ENCODE measurements around the gene GALNT11.

GALNT11 gene

GRCh38 chr7:152130658-152131590 lies 105.5 kb downstream of the GALNT11 start:
- Histone ChIP-seq H3K4me3 (ENCODE audit: insufficient read length, low read depth) (no peak overlapping the region), H3K9me3 (ENCODE audit: insufficient read depth, low read length) (no peaks in the 10 kb centered on the region), H3K9ac (ENCODE audit: insufficient read length, low read depth) (no peak overlapping the region), H3K36me3 (ENCODE audit: insufficient read depth, insufficient read length, low read length) (peaks cover 37% of the 10 kb centered on the region), H3K4me1 (ENCODE audit: insufficient read depth, insufficient read length) (no peaks in the 10 kb centered on the region), H3K27me3 (ENCODE audit: insufficient read depth, insufficient read length) (no peaks in the 10 kb centered on the region)
- no peak for DNase-seq (ENCODE audit: low read depth, low spot score)
- TF ChIP-seq YY1 (IDR thresholded peaks at IDR 0.05; ENCODE audit: insufficient read depth, insufficient read length): no peak
- TF ChIP-seq ZNF274 (IDR thresholded peaks at IDR 0.05; ENCODE audit: low read depth, low read length): no peak
- TF ChIP-seq SUZ12 (IDR thresholded peaks at IDR 0.05; ENCODE audit: extremely low read depth, insufficient read depth, insufficient read length): no peak

GRCh38 chr7:152131981-152132494 lies 106.6 kb downstream of the GALNT11 start:
- Histone ChIP-seq H3K4me1 (ENCODE audit: insufficient read depth, insufficient read length) (no peaks in the 10 kb centered on the region), H3K27me3 (ENCODE audit: insufficient read depth, insufficient read length) (no peaks in the 10 kb centered on the region), H3K9me3 (ENCODE audit: insufficient read depth, low read length) (no peaks in the 10 kb centered on the region), H3K4me3 (ENCODE audit: insufficient read length, low read depth) (no peak overlapping the region), H3K9ac (ENCODE audit: insufficient read length, low read depth) (no peak overlapping the region), H3K36me3 (ENCODE audit: insufficient read depth, insufficient read length, low read length) (peaks cover 37% of the 10 kb centered on the region)
- no peak for DNase-seq (ENCODE audit: low read depth, low spot score)
- TF ChIP-seq SUZ12 (IDR thresholded peaks at IDR 0.05; ENCODE audit: extremely low read depth, insufficient read depth, insufficient read length) (no peak), YY1 (IDR thresholded peaks at IDR 0.05; ENCODE audit: insufficient read depth, insufficient read length) (no peak), ZNF274 (IDR thresholded peaks at IDR 0.05; ENCODE audit: low read depth, low read length) (no peak)

- no peak for DNase-seq (ENCODE audit: low read depth, low spot score)
- TF ChIP-seq SUZ12 (IDR thresholded peaks at IDR 0.05; ENCODE audit: extremely low read depth, insufficient read depth, insufficient read length): no peak
- no peak for TF ChIP-seq YY1 (IDR thresholded peaks at IDR 0.05; ENCODE audit: insufficient read depth, insufficient read length)
- TF ChIP-seq ZNF274 (IDR thresholded peaks at IDR 0.05; ENCODE audit: low read depth, low read length): no peak
- H3K4me1 ChIP-seq (ENCODE audit: insufficient read depth, insufficient read length): no peaks in the 10 kb centered on the region
- H3K9ac ChIP-seq (ENCODE audit: insufficient read length, low read depth): no peak overlapping the region
- H3K9me3 ChIP-seq (ENCODE audit: insufficient read depth, low read length): no peaks in the 10 kb centered on the region
- no peak overlapping the region for H3K4me3 ChIP-seq (ENCODE audit: insufficient read length, low read depth)
- H3K36me3 ChIP-seq (ENCODE audit: insufficient read depth, insufficient read length, low read length): peaks cover 37% of the 10 kb centered on the region
- H3K27me3 ChIP-seq (ENCODE audit: insufficient read depth, insufficient read length): no peaks in the 10 kb centered on the region
These were observed 107.3 kb downstream of the GALNT11 start for GRCh38 chr7:152132812-152133211.

GRCh38 chr7:152133804-152134203 lies 108.3 kb downstream of the GALNT11 start:
- no peak for DNase-seq (ENCODE audit: low read depth, low spot score)
- H3K36me3 ChIP-seq (ENCODE audit: insufficient read depth, insufficient read length, low read length): peaks cover 45% of the 10 kb centered on the region
- TF ChIP-seq SUZ12 (IDR thresholded peaks at IDR 0.05; ENCODE audit: extremely low read depth, insufficient read depth, insufficient read length) (no peak), ZNF274 (IDR thresholded peaks at IDR 0.05; ENCODE audit: low read depth, low read length) (no peak), YY1 (IDR thresholded peaks at IDR 0.05; ENCODE audit: insufficient read depth, insufficient read length) (no peak)
- no peaks in the 10 kb centered on the region for H3K9me3 ChIP-seq (ENCODE audit: insufficient read depth, low read length)
- H3K9ac ChIP-seq (ENCODE audit: insufficient read length, low read depth): no peak overlapping the region
- no peak overlapping the region for H3K4me3 ChIP-seq (ENCODE audit: insufficient read length, low read depth)
- H3K27me3 ChIP-seq (ENCODE audit: insufficient read depth, insufficient read length): no peaks in the 10 kb centered on the region
- H3K4me1 ChIP-seq (ENCODE audit: insufficient read depth, insufficient read length): no peaks in the 10 kb centered on the region

GRCh38 chr7:152136686-152137085 lies 111.2 kb downstream of the GALNT11 start:
- Histone ChIP-seq H3K9ac (ENCODE audit: insufficient read length, low read depth) (no peak overlapping the region), H3K4me3 (ENCODE audit: insufficient read length, low read depth) (no peak overlapping the region), H3K4me1 (ENCODE audit: insufficient read depth, insufficient read length) (no peaks in the 10 kb centered on the region), H3K27me3 (ENCODE audit: insufficient read depth, insufficient read length) (no peaks in the 10 kb centered on the region), H3K9me3 (ENCODE audit: insufficient read depth, low read length) (no peaks in the 10 kb centered on the region), H3K36me3 (ENCODE audit: insufficient read depth, insufficient read length, low read length) (peaks cover 35% of the 10 kb centered on the region)
- TF ChIP-seq SUZ12 (IDR thresholded peaks at IDR 0.05; ENCODE audit: extremely low read depth, insufficient read depth, insufficient read length) (no peak), ZNF274 (IDR thresholded peaks at IDR 0.05; ENCODE audit: low read depth, low read length) (no peak), YY1 (IDR thresholded peaks at IDR 0.05; ENCODE audit: insufficient read depth, insufficient read length) (no peak)
- DNase-seq (ENCODE audit: low read depth, low spot score): no peak

- no peaks in the 10 kb centered on the region for H3K27me3 ChIP-seq (ENCODE audit: insufficient read depth, insufficient read length)
- H3K4me3 ChIP-seq (ENCODE audit: insufficient read length, low read depth): no peak overlapping the region
- no peak for TF ChIP-seq ZNF274 (IDR thresholded peaks at IDR 0.05; ENCODE audit: low read depth, low read length)
- no peak for TF ChIP-seq SUZ12 (IDR thresholded peaks at IDR 0.05; ENCODE audit: extremely low read depth, insufficient read depth, insufficient read length)
- no peak for TF ChIP-seq YY1 (IDR thresholded peaks at IDR 0.05; ENCODE audit: insufficient read depth, insufficient read length)
- H3K9ac ChIP-seq (ENCODE audit: insufficient read length, low read depth): no peak overlapping the region
- peaks cover 31% of the 10 kb centered on the region for H3K36me3 ChIP-seq (ENCODE audit: insufficient read depth, insufficient read length, low read length)
- DNase-seq (ENCODE audit: low read depth, low spot score): no peak
- no peaks in the 10 kb centered on the region for H3K9me3 ChIP-seq (ENCODE audit: insufficient read depth, low read length)
- no peaks in the 10 kb centered on the region for H3K4me1 ChIP-seq (ENCODE audit: insufficient read depth, insufficient read length)
These were observed 112.1 kb downstream of the GALNT11 start for GRCh38 chr7:152137476-152138025.

- DNase-seq (ENCODE audit: low read depth, low spot score): no peak
- H3K27me3 ChIP-seq (ENCODE audit: insufficient read depth, insufficient read length): no peaks in the 10 kb centered on the region
- no peaks in the 10 kb centered on the region for H3K9me3 ChIP-seq (ENCODE audit: insufficient read depth, low read length)
- no peak overlapping the region for H3K4me3 ChIP-seq (ENCODE audit: insufficient read length, low read depth)
- H3K4me1 ChIP-seq (ENCODE audit: insufficient read depth, insufficient read length): no peaks in the 10 kb centered on the region
- H3K9ac ChIP-seq (ENCODE audit: insufficient read length, low read depth): no peak overlapping the region
- TF ChIP-seq YY1 (IDR thresholded peaks at IDR 0.05; ENCODE audit: insufficient read depth, insufficient read length) (no peak), ZNF274 (IDR thresholded peaks at IDR 0.05; ENCODE audit: low read depth, low read length) (no peak), SUZ12 (IDR thresholded peaks at IDR 0.05; ENCODE audit: extremely low read depth, insufficient read depth, insufficient read length) (no peak)
- peaks cover 39% of the 10 kb centered on the region for H3K36me3 ChIP-seq (ENCODE audit: insufficient read depth, insufficient read length, low read length)
These were observed 114.6 kb downstream of the GALNT11 start for GRCh38 chr7:152140067-152140466.

Data from NT2/D1 (cell line).